Subcutaneous adipose tissue (tissue), 4 donors: Measurements from ENCODE around the gene SLC5A10. TPM values are rescaled to one million over a fixed set of nuclear protein-coding genes. Genes with fewer than 3 reads are reported as not detected.

Experiments
- CTCF ChIP-seq: fragments of 450-650 bp; IDR thresholded peaks from one replicate; pipeline ENCODE4 v1.5.1; 2016; ENCODE audit warnings: low read depth, mild to moderate bottlenecking, control low read depth, antibody characterized with exemption, moderate library complexity
- total RNA-seq, 4 donors: library from RNA; depleted of rRNA; stranded (reverse); fragments of >200 nt; gene quantifications; one replicate each; pipeline ENCODE4 v1.1.0, GENCODE V29; 2016

The SLC5A10 gene
- total RNA-seq, 4 donors from 2014 or later, result 0.19 TPM; not detected in 3

DNA sequence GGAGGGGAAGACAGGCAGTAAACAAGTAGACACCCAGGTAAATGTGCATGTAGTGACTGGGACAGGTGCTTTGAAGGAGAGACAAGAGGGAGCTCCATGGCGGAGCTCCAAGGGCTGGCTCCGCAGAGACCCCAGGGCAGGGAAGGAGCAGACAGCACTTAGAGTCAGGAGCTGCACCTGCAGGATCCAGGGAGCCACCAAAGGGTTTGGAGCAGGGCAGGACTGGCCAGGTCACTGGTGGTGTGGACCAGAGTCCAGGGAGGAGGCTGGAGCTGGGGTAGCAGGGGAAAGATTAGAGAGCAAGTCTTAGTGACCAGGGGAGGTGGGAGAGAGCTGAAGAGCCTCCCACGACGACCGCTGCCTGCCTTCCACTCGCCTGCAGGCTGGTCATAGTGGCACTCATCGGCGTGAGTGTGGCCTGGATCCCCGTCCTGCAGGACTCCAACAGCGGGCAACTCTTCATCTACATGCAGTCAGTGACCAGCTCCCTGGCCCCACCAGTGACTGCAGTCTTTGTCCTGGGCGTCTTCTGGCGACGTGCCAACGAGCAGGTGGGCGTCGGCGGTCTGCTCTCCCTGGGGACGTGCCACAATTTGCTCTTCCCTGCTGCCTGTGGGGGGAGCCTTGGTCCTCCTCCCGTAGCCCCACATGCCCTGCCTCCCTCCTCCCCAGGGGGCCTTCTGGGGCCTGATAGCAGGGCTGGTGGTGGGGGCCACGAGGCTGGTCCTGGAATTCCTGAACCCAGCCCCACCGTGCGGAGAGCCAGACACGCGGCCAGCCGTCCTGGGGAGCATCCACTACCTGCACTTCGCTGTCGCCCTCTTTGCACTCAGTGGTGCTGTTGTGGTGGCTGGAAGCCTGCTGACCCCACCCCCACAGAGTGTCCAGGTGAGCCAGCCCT lies 67.3 kb downstream of the SLC5A10 start:
- no peak for TF ChIP-seq CTCF

DNA sequence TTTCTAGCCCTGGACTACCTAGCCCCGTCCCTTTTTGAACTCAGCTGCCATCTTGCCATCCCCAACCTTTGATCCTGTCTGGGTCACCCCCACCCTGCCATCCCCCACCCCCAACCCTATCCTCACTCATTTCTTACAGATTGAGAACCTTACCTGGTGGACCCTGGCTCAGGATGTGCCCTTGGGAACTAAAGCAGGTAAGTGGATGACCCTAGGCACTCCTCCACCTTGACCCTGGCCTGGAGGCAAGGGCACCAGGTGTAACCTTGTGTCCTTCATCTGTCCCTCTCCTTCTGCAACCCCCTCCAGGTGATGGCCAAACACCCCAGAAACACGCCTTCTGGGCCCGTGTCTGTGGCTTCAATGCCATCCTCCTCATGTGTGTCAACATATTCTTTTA lies 68.1 kb downstream of the SLC5A10 start:
- TF ChIP-seq CTCF, result no peak

DNA sequence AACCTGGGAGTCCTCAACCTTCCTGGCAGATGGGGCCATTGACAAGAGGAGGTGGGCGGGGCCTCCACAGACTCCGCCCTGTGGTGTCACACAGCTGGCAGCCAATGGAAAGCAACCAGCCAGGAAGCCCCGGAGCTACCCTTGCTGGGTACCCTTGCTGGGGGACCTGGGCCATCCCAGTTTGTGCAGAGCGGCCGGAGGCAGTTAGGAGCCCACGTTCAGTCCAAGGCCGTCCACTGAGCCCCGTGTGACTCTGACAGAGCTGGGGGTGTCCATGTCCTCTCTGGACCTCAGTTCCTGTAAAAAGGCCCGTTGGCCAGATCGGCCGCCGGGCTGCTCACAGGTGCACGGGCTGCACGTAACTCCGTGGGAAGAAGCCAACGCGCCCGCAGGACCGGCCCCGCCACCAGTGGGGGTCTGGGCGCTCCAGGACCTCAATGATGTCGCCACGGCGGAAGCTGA lies 69.7 kb downstream of the SLC5A10 start:
- no peak for TF ChIP-seq CTCF

DNA sequence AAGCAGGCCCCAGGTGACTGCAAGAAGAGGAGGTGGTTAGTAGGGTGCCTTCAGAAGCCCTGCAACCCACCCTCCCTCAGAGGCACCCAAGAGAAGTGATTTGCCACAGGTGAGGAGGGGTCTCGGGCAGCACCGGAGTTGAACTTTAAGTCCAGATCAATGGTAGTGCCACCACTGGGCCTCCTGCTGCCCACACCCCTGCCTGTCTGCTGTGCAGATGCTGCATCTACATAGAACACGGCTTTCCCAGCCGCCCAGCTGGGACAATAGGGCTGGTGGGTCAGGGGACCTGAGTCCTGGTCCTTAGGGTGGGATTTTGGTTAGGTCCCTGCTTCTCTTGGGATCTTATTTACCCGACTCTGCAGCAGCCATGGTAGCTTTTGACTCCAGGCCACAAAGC lies 70.2 kb downstream of the SLC5A10 start:
- no peak for TF ChIP-seq CTCF

DNA sequence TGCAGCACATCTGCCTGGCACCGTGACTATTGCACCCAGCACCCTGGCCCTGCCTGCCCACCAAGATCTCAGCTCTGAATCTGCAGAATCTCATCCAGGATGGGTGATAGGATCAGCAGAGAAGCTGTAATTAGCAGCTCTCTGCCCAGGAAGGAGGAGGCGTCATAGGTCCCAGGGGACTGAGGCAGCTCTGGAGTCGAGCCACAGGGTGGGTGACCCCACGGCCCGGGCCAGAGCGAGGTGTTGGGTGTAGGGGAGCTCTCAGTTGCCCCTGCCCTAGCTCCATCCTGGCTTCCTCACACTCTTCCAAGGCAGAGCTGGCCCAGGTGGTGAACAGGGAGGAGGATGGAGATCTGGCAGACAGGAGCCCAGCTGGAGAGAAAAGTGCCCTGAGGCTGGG lies 70.8 kb downstream of the SLC5A10 start:
- no peak for TF ChIP-seq CTCF

GRCh38 chr17:19023209-19023999 lies 71.4 kb downstream of the SLC5A10 start:
- TF ChIP-seq CTCF, result no peak
